OCI-LY1 (cell line): Measurements from ENCODE around the gene ESF1.

Source experiments
- H2AFZ ChIP-seq: fragments of 200-600 bp; sonication (generic), shearing (Covaris generic); 2 replicates; pipeline ENCODE4 v1.6.0; 2014; ENCODE audit warnings: antibody characterized with exemption, mild to moderate bottlenecking, low read length
- H3F3A ChIP-seq: fragments of 200-600 bp; sonication (generic), shearing (Covaris generic); 2 replicates; pipeline ENCODE4 v1.6.0; 2014; ENCODE audit warnings: mild to moderate bottlenecking, antibody characterized with exemption, low read length, moderate library complexity; ENCODE audit not compliant: insufficient read depth
- H3K27ac ChIP-seq: fragments of 200-600 bp; sonication (generic); 2 replicates; pipeline ENCODE4 v1.5.1; 2014; ENCODE audit warnings: low read length, mixed run types, mild to moderate bottlenecking, low read depth; ENCODE audit not compliant: poor library complexity, severe bottlenecking
- H3K27me3 ChIP-seq: fragments of 200-600 bp; sonication (generic); 2 replicates; pipeline ENCODE4 v1.6.0; 2014; ENCODE audit warnings: antibody characterized with exemption, mild to moderate bottlenecking, low read length, moderate library complexity; ENCODE audit not compliant: insufficient read depth
- H3K36me3 ChIP-seq: fragments of 200-600 bp; sonication (generic); 2 replicates; pipeline ENCODE4 v1.6.1; 2014; ENCODE audit warnings: mild to moderate bottlenecking, antibody characterized with exemption, low read length, moderate library complexity, mixed read lengths; ENCODE audit not compliant: insufficient read depth
- H3K4me1 ChIP-seq: fragments of 200-600 bp; sonication (generic); 2 replicates; pipeline ENCODE4 v1.5.1; 2014; ENCODE audit warnings: mild to moderate bottlenecking, low read length, moderate library complexity; ENCODE audit not compliant: insufficient read depth, severe bottlenecking
- H3K4me2 ChIP-seq: fragments of 200-600 bp; sonication (generic), shearing (Covaris generic); 2 replicates; pipeline ENCODE4 v1.6.1; 2014; ENCODE audit warnings: low read length
- H3K4me3 ChIP-seq: fragments of 200-600 bp; sonication (generic); 2 replicates; pipeline ENCODE4 v1.5.1; 2014; ENCODE audit warnings: low read length, low read depth, mild to moderate bottlenecking, mixed read lengths; ENCODE audit not compliant: poor library complexity, severe bottlenecking
- H3K79me2 ChIP-seq: fragments of 200-600 bp; shearing (Covaris generic); 2 replicates; pipeline ENCODE4 v1.6.1; 2016; ENCODE audit warnings: mixed run types, low read length, mixed read lengths; ENCODE audit not compliant: insufficient read depth
- H3K9ac ChIP-seq: fragments of 200-600 bp; sonication (generic), shearing (Covaris generic); 2 replicates; pipeline ENCODE4 v1.6.1; 2014; ENCODE audit warnings: mild to moderate bottlenecking, low read length, mixed read lengths
- H3K9me2 ChIP-seq: fragments of 200-600 bp; sonication (generic), shearing (Covaris generic); 2 replicates; pipeline ENCODE4 v1.6.1; 2014; ENCODE audit warnings: low read depth, mild to moderate bottlenecking, low read length, mixed read lengths
- H3K9me3 ChIP-seq: fragments of 200-600 bp; shearing (Covaris generic); 2 replicates; pipeline ENCODE4 v1.6.1; 2014; ENCODE audit warnings: low read length, mixed read lengths
- H4K20me1 ChIP-seq: fragments of 200-600 bp; sonication (generic), shearing (Covaris generic); 2 replicates; pipeline ENCODE4 v1.6.0; 2016; ENCODE audit warnings: mild to moderate bottlenecking, low read length; ENCODE audit not compliant: insufficient read depth
- CTCF ChIP-seq: fragments of 200-600 bp; sonication (generic), shearing (Covaris generic); IDR thresholded peaks from 2 replicates; pipeline ENCODE4 v1.5.1; 2017; ENCODE audit warnings: mild to moderate bottlenecking, antibody characterized with exemption, low read length, moderate library complexity, mixed read lengths
- EZH2 ChIP-seq: fragments of 200-600 bp; sonication (generic), shearing (Covaris generic); IDR thresholded peaks from 2 replicates; pipeline ENCODE4 v1.8.0; 2017; ENCODE audit warnings: borderline replicate concordance, mixed run types, mild to moderate bottlenecking, antibody characterized with exemption, low read length, moderate library complexity, mixed read lengths

ESF1 gene

GRCh38 chr20:13670160-13670559 lies 114.6 kb downstream of the ESF1 start:
- no peak overlapping the region for H2AFZ ChIP-seq
- no peaks in the 10 kb centered on the region for H3K36me3 ChIP-seq
- H3K9me3 ChIP-seq = no peaks in the 10 kb centered on the region
- TF ChIP-seq CTCF (no peak), EZH2 (no peak)
- no peak overlapping the region for H3K27ac ChIP-seq
- no peaks in the 10 kb centered on the region for H4K20me1 ChIP-seq
- no peaks in the 10 kb centered on the region for H3K9me2 ChIP-seq
- H3K79me2 ChIP-seq = no peaks in the 10 kb centered on the region
- H3K4me3 ChIP-seq = no peak overlapping the region
- no peak overlapping the region for H3K4me2 ChIP-seq
- H3F3A ChIP-seq = no peaks in the 10 kb centered on the region
- H3K4me1 ChIP-seq = no peaks in the 10 kb centered on the region
- H3K9ac ChIP-seq = no peak overlapping the region
- 0 out of 2 replicates have a peak, but pooled peaks cover 4% of the 10 kb centered on the region for H3K27me3 ChIP-seq

- no peaks in the 10 kb centered on the region for H3K36me3 ChIP-seq
- no peaks in the 10 kb centered on the region for H3K27me3 ChIP-seq
- no peak overlapping the region for H3K4me3 ChIP-seq
- no peaks in the 10 kb centered on the region for H4K20me1 ChIP-seq
- no peak overlapping the region for H3K4me2 ChIP-seq
- H3K4me1 ChIP-seq = no peaks in the 10 kb centered on the region
- H3K9me3 ChIP-seq = no peaks in the 10 kb centered on the region
- no peak for TF ChIP-seq CTCF
- no peak for TF ChIP-seq EZH2
- H3K9ac ChIP-seq = no peak overlapping the region
- H3K27ac ChIP-seq = no peak overlapping the region
- no peaks in the 10 kb centered on the region for H3K79me2 ChIP-seq
- no peaks in the 10 kb centered on the region for H3K9me2 ChIP-seq
- H2AFZ ChIP-seq = no peak overlapping the region
- no peaks in the 10 kb centered on the region for H3F3A ChIP-seq
These were observed 118.9 kb downstream of the ESF1 start for GRCh38 chr20:13665709-13666395.
